HTERT RPE-1 (cell line): ENCODE data around the gene HS3ST4.
"Not testable (repeated sequence)": the region's sequence is repeated elsewhere in the genome, so short reads cannot be mapped to it uniquely, and the experiment has no call there.

Source experiments
- in situ Hi-C: fragments of 300-500 bp; cut with MboI; formaldehyde crosslinking; loops from 4 replicates; pipeline ENCODE4 v1.14.3; 2020; ENCODE audit warnings: low sequenced_read_pairs

The HS3ST4 gene

GRCh38 chr16:25729188-25729915 lies 37.6 kb downstream of the HS3ST4 start:
- in situ Hi-C loops: no loop called here

GRCh38 chr16:25730396-25730795 lies 38.6 kb downstream of the HS3ST4 start:
- in situ Hi-C loops: no loop called here

GRCh38 chr16:25734430-25735385 lies 42.9 kb downstream of the HS3ST4 start:
- in situ Hi-C loops: no loop called here

- in situ Hi-C loops: no loop called here
These were observed 43.9 kb downstream of the HS3ST4 start for GRCh38 chr16:25735645-25736044.

- in situ Hi-C loops: no loop called here
These were observed 55.5 kb downstream of the HS3ST4 start for GRCh38 chr16:25747160-25747758.

- in situ Hi-C loops: no loop called here
These were observed 56.4 kb downstream of the HS3ST4 start for GRCh38 chr16:25748092-25748654.

GRCh38 chr16:25750488-25751216 lies 58.9 kb downstream of the HS3ST4 start:
- in situ Hi-C loops: no loop called here

GRCh38 chr16:25751230-25751835 lies 59.6 kb downstream of the HS3ST4 start:
- in situ Hi-C loops: no loop called here

GRCh38 chr16:25764466-25764865 lies 72.7 kb downstream of the HS3ST4 start:
- in situ Hi-C loops: no loop called here

GRCh38 chr16:25771216-25771615 lies 79.5 kb downstream of the HS3ST4 start:
- in situ Hi-C loops: no loop called here

- in situ Hi-C loops: no loop called here
These were observed 80.2 kb downstream of the HS3ST4 start for GRCh38 chr16:25771812-25772568.

- in situ Hi-C loops: not testable (repeated sequence)
These were observed 84.5 kb downstream of the HS3ST4 start for GRCh38 chr16:25776214-25776613.

GRCh38 chr16:25783226-25783625 lies 91.5 kb downstream of the HS3ST4 start:
- in situ Hi-C loops: no loop called here

GRCh38 chr16:25785361-25785760 lies 93.6 kb downstream of the HS3ST4 start:
- in situ Hi-C loops: no loop called here

- in situ Hi-C loops: no loop called here
These were observed 95.0 kb downstream of the HS3ST4 start for GRCh38 chr16:25786748-25787147.

GRCh38 chr16:25788637-25789036 lies 96.9 kb downstream of the HS3ST4 start:
- in situ Hi-C loops: no loop called here

- in situ Hi-C loops: no loop called here
These were observed 104.5 kb downstream of the HS3ST4 start for GRCh38 chr16:25796239-25796638.

GRCh38 chr16:25798065-25798464 lies 106.3 kb downstream of the HS3ST4 start:
- in situ Hi-C loops: no loop called here

- in situ Hi-C loops: no loop called here
These were observed 108.1 kb downstream of the HS3ST4 start for GRCh38 chr16:25799816-25800215.
